GM18498 (cell line): ENCODE measurements around the gene SRSF12.

Source experiments
- ATAC-seq: cut with Tn5 transposase; IDR thresholded peaks from one replicate; pipeline ENCODE4 v1.9.1; 2021; ENCODE audit warnings: mild to moderate bottlenecking, moderate library complexity; ENCODE audit not compliant: unreplicated experiment

SRSF12 gene

GRCh38 chr6:89117211-89118108 lies at the start of gene SRSF12:
Gene SRSF12, minus strand, starts transcription at chr6:89118071. Its CDS starts 184 bp downstream, at chr6:89117887.
- peak; percentile 84 for ATAC-seq

- no peak for ATAC-seq
These were observed 44.1 kb upstream of the SRSF12 start for GRCh38 chr6:89162047-89162371.

- no peak for ATAC-seq
These were observed 43.6 kb upstream of the SRSF12 start for GRCh38 chr6:89161326-89162046.

- ATAC-seq = no peak
These were observed 42.6 kb upstream of the SRSF12 start for GRCh38 chr6:89160331-89161092.

GRCh38 chr6:89154131-89154530 lies 36.3 kb upstream of the SRSF12 start:
- no peak for ATAC-seq

- ATAC-seq = no peak
These were observed 30.3 kb upstream of the SRSF12 start for GRCh38 chr6:89148016-89148750.

- no peak for ATAC-seq
These were observed 29.1 kb upstream of the SRSF12 start for GRCh38 chr6:89146718-89147700.

GRCh38 chr6:89145956-89146717 lies 28.3 kb upstream of the SRSF12 start, which contains the start of gene PM20D2:
Gene PM20D2, plus strand, starts transcription at chr6:89146055. Its CDS starts 90 bp downstream, at chr6:89146145.
- ATAC-seq = peak; percentile 77

- ATAC-seq = peak; percentile 60
These were observed 27.5 kb upstream of the SRSF12 start for GRCh38 chr6:89145091-89145955.

- peak; percentile 47 for ATAC-seq
These were observed 26.6 kb upstream of the SRSF12 start for GRCh38 chr6:89144354-89144906.

GRCh38 chr6:89140347-89141156 lies 22.7 kb upstream of the SRSF12 start:
- no peak for ATAC-seq

GRCh38 chr6:89139509-89140346 lies 21.9 kb upstream of the SRSF12 start:
- ATAC-seq = no peak

GRCh38 chr6:89138173-89138572 lies 20.3 kb upstream of the SRSF12 start:
- ATAC-seq = no peak

- no peak for ATAC-seq
These were observed 16.9 kb upstream of the SRSF12 start for GRCh38 chr6:89134723-89135122.

- no peak for ATAC-seq
These were observed 16.1 kb upstream of the SRSF12 start for GRCh38 chr6:89133981-89134380.

GRCh38 chr6:89132057-89132456 lies 14.2 kb upstream of the SRSF12 start:
- ATAC-seq = no peak
